DMS 273 treated with DMSO at 0.1 percent for 48 hours (cell line): ENCODE results near the gene CANT1.
A peak's percentile ranks its signal among the peaks of the same experiment; 100 is the strongest.
"Not testable (repeated sequence)": the region's sequence is repeated elsewhere in the genome, so short reads cannot be mapped to it uniquely, and the experiment has no call there.

Source experiments
- DNase-seq: peaks from one replicate; lab custom pipeline; 2025; lab: John Stamatoyannopoulos, UW

CANT1 gene

GRCh38 chr17:79043191-79043930 is 33.8 kb upstream of the CANT1 start:
- no peak for DNase-seq

- no peak for DNase-seq
These were observed 33.0 kb upstream of the CANT1 start for GRCh38 chr17:79042421-79043190.

- DNase-seq: no peak
These were observed 32.3 kb upstream of the CANT1 start for GRCh38 chr17:79041723-79042420.

GRCh38 chr17:79041041-79041570 is 31.5 kb upstream of the CANT1 start:
- DNase-seq: no peak

GRCh38 chr17:79039886-79040285 is 30.3 kb upstream of the CANT1 start:
- no peak for DNase-seq

GRCh38 chr17:79039171-79039570 is 29.6 kb upstream of the CANT1 start:
- DNase-seq: no peak

- no peak for DNase-seq
These were observed 29.1 kb upstream of the CANT1 start for GRCh38 chr17:79038545-79039135.

- DNase-seq: no peak
These were observed 27.0 kb upstream of the CANT1 start for GRCh38 chr17:79036596-79036995.

- DNase-seq: no peak
These were observed 26.6 kb upstream of the CANT1 start for GRCh38 chr17:79036181-79036580.

GRCh38 chr17:79035686-79036085 is 26.1 kb upstream of the CANT1 start:
- no peak for DNase-seq

GRCh38 chr17:79034931-79035485 is 25.4 kb upstream of the CANT1 start:
- no peak for DNase-seq

GRCh38 chr17:79033741-79034501 is 24.4 kb upstream of the CANT1 start:
- DNase-seq: peak; percentile 92

GRCh38 chr17:79033046-79033616 is 23.6 kb upstream of the CANT1 start:
- no peak for DNase-seq

- no peak for DNase-seq
These were observed 22.7 kb upstream of the CANT1 start for GRCh38 chr17:79031996-79032875.

GRCh38 chr17:79030636-79031035 is 21.1 kb upstream of the CANT1 start:
- DNase-seq: not testable (repeated sequence)

- no peak for DNase-seq
These were observed 19.9 kb upstream of the CANT1 start for GRCh38 chr17:79029327-79030009.

GRCh38 chr17:79028496-79029326 is 19.1 kb upstream of the CANT1 start:
- no peak for DNase-seq

GRCh38 chr17:79027925-79028491 is 18.4 kb upstream of the CANT1 start:
- no peak for DNase-seq
